ENCODE data around the gene SOHLH2. TPM values are rescaled to one million over a fixed set of nuclear protein-coding genes. Genes with fewer than 3 reads are reported as not detected.

SOHLH2 gene
- total RNA-seq, 4 donors from 2014 or later, result not detected

- no peak for TF ChIP-seq CTCF (IDR thresholded peaks at IDR 0.05)
- ATAC-seq (ENCODE audit: low FRiP score) (no peak), DNase-seq (ENCODE audit: low spot score) (no peak)
Measured at GRCh38 chr13:36154567-36155291, 59.6 kb downstream of the SOHLH2 start.

- ATAC-seq (ENCODE audit: low FRiP score), result no peak
- DNase-seq (ENCODE audit: low spot score), result no peak
- TF ChIP-seq CTCF (IDR thresholded peaks at IDR 0.05), result no peak
Measured at GRCh38 chr13:36151591-36151990, 62.8 kb downstream of the SOHLH2 start.

GRCh38 chr13:36148446-36148845, 65.9 kb downstream of the SOHLH2 start:
- no peak for TF ChIP-seq CTCF (IDR thresholded peaks at IDR 0.05)
- DNase-seq (ENCODE audit: low spot score), result no peak
- no peak for ATAC-seq (ENCODE audit: low FRiP score)

- TF ChIP-seq CTCF (IDR thresholded peaks at IDR 0.05), result no peak
- no peak for ATAC-seq (ENCODE audit: low FRiP score)
Measured at GRCh38 chr13:36147330-36147729, 67.0 kb downstream of the SOHLH2 start.

GRCh38 chr13:36146511-36147269, 67.7 kb downstream of the SOHLH2 start:
- no peak for ATAC-seq (ENCODE audit: low FRiP score)
- no peak for TF ChIP-seq CTCF (IDR thresholded peaks at IDR 0.05)
- DNase-seq (ENCODE audit: low spot score), result no peak

More at GRCh38 chr13:36147330-36147729, 67.0 kb downstream of the SOHLH2 start:
- DNase-seq (ENCODE audit: low spot score), result no peak

GRCh38 chr13:36143738-36144137, 70.6 kb downstream of the SOHLH2 start:
- TF ChIP-seq CTCF (IDR thresholded peaks at IDR 0.05), result no peak
- ATAC-seq (ENCODE audit: low FRiP score) (no peak), DNase-seq (ENCODE audit: low spot score) (no peak)

Measured in omental fat pad (tissue), 4 donors.